H1 (cell line): ENCODE measurements around the gene HNRNPDL. TPM values are rescaled to one million over a fixed set of nuclear protein-coding genes. Genes with fewer than 3 reads are reported as not detected.

Experiments used
- ASH2L ChIP-seq: fragments of 200-600, 300-600 bp; sonication (generic); IDR thresholded peaks from one replicate; pipeline ENCODE4 v1.7.1; 2017; ENCODE audit warnings: low read length
- RNF2 ChIP-seq: fragments of 200-900, 300-1000 bp; sonication (generic); IDR thresholded peaks from 2 replicates; pipeline ENCODE4 v1.7.1; 2016; ENCODE audit warnings: borderline replicate concordance, low read depth, mild to moderate bottlenecking, antibody characterized with exemption, low read length; ENCODE audit not compliant: poor library complexity, severe bottlenecking; ENCODE audit errors: missing control alignments
- SIX5 ChIP-seq: IDR thresholded peaks from 2 replicates; pipeline ENCODE4 v1.6.1; 2011; ENCODE audit warnings: mild to moderate bottlenecking, low read depth, low read length
- SP4 ChIP-seq: IDR thresholded peaks from 2 replicates; pipeline ENCODE4 v1.6.1; 2012; ENCODE audit warnings: low read length, inconsistent platforms
- TAF7 ChIP-seq: optimal IDR thresholded peaks from 2 replicates; pipeline ENCODE3; 2011; ENCODE audit warnings: low read depth, mild to moderate bottlenecking, inconsistent platforms, low read length, moderate library complexity, borderline replicate concordance
- TCF12 ChIP-seq: IDR thresholded peaks from 2 replicates; pipeline ENCODE4 v1.6.1; 2011; ENCODE audit warnings: low read depth, mild to moderate bottlenecking, low read length
- polyA plus RNA-seq, 7 experiments: library from polyadenylated mRNA; depleted of rRNA in 3 of 7; stranded (reverse) in 5 of 7; unstranded in 2 of 7; fragments of >200 nt in 5 of 7; fragments of 200-250 nt in 2 of 7; gene quantifications; 1 replicate in 5 of 7; 2 replicates in 1 of 7; 4 replicates in 1 of 7; pipeline versions ENCODE4 v1.2.1 to v1.2.3, GENCODE V29; 2011 to 2013; ENCODE audit warnings: missing spikeins in 2 of 7, mixed read lengths in 2 of 7
- total RNA-seq: library from RNA; stranded (reverse); fragmentation: NEBNext Ultra II Directional; extraction: Animal tissue kit (Norgen Biotek cat#: 25700); gene quantifications from 2 replicates; pipeline ENCODE4 v1.2.1, GENCODE V29; 2021

HNRNPDL gene
- total and polyA plus RNA-seq, 2 of the 8 experiments (the other 6 are each of a cell fraction or from before 2014, with no cell fraction given) = 197 to 411 TPM

DNA sequence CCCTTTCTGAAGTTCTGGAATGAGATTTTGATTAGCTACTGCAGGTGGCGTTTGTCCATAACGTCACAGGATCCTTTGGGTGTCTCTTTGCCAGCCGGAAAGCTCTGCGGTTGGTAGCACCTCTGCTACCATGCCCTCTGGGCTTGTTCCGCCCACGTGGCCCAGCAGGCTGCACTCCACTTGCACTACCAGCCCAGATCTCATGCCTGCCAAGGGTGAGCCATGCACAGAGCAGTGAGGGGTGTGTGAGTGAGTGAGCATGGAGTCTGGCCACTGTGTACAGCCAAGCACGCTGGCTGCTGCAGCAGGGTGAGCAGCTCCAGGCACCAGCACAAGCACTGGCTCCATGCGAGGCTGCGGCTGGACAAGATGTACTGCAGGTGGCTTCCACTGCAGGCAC, 49.9 kb downstream of the HNRNPDL start (continued):
- TF ChIP-seq TAF7 (no peak), ASH2L (no peak), TCF12 (no peak), SP4 (no peak), RNF2 (no peak), SIX5 (no peak)
